Measurements from ENCODE around the gene FRZB. TPM values are rescaled to one million over a fixed set of nuclear protein-coding genes. Genes with fewer than 3 reads are reported as not detected.
"Not testable (repeated sequence)": the region's sequence is repeated elsewhere in the genome, so short reads cannot be mapped to it uniquely, and the experiment has no call there.

The FRZB gene
- total RNA-seq, 1 donor from 2014 or later, result 2.2 TPM

DNA sequence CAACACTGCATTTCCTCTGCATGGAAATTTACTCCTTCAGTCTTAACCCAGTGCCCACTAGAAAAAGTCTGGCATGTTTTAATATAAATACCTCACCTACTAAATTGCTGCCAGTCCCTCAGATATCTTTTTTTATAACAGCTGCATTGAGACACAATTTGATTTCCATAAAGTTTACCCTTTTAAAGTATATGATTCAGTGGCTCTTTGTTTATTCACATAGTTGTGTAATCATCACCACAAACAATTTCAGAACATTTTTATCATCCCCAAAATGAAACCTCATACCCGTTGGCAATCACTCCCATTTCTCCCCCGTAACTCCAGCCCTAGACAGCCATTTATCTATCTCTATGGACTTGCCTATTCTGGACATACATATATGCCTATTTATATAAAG lies 17.0 kb upstream of the FRZB start:
- Mint-ChIP-seq H3K4me1 (ENCODE audit: low read depth, unreplicated experiment) (no peaks in the 10 kb centered on the region), H3K36me3 (ENCODE audit: unreplicated experiment) (peaks cover 9% of the 10 kb centered on the region), H3K4me3 (ENCODE audit: unreplicated experiment) (no peak overlapping the region), H3K27ac (ENCODE audit: unreplicated experiment) (no peak overlapping the region), H3K27me3 (ENCODE audit: unreplicated experiment) (peaks cover 2% of the 10 kb centered on the region), H3K9me3 (ENCODE audit: unreplicated experiment) (peaks cover 3% of the 10 kb centered on the region)
- no peak for DNase-seq
- TF ChIP-seq, protein P1, sequence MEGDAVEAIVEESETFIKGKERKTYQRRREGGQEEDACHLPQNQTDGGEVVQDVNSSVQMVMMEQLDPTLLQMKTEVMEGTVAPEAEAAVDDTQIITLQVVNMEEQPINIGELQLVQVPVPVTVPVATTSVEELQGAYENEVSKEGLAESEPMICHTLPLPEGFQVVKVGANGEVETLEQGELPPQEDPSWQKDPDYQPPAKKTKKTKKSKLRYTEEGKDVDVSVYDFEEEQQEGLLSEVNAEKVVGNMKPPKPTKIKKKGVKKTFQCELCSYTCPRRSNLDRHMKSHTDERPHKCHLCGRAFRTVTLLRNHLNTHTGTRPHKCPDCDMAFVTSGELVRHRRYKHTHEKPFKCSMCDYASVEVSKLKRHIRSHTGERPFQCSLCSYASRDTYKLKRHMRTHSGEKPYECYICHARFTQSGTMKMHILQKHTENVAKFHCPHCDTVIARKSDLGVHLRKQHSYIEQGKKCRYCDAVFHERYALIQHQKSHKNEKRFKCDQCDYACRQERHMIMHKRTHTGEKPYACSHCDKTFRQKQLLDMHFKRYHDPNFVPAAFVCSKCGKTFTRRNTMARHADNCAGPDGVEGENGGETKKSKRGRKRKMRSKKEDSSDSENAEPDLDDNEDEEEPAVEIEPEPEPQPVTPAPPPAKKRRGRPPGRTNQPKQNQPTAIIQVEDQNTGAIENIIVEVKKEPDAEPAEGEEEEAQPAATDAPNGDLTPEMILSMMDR (IDR thresholded peaks at IDR 0.05; ENCODE audit: partially characterized antibody, unreplicated experiment), result no peak

DNA sequence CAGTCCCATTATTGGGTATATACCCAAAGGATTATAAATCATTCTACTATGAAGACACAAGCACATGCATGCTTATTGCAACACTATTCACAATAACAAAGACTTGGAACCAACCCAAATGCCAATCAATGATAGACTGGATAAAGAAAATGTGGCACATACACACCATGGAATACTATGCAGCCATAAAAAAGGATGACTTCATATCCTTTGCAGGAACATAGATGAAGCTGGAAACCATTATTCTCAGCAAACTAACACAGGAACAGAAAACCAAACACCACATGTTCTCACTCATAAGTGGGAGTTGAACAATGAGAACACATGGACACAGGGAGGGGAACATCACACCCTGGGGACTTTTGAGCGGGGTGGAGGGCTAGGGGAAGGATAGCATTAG lies 13.7 kb upstream of the FRZB start:
- not testable (repeated sequence) for H3K4me1 Mint-ChIP-seq (ENCODE audit: low read depth, unreplicated experiment); H3K27me3 Mint-ChIP-seq (ENCODE audit: unreplicated experiment); DNase-seq; H3K27ac Mint-ChIP-seq (ENCODE audit: unreplicated experiment); H3K36me3 Mint-ChIP-seq (ENCODE audit: unreplicated experiment); H3K9me3 Mint-ChIP-seq (ENCODE audit: unreplicated experiment); H3K4me3 Mint-ChIP-seq (ENCODE audit: unreplicated experiment)

DNA sequence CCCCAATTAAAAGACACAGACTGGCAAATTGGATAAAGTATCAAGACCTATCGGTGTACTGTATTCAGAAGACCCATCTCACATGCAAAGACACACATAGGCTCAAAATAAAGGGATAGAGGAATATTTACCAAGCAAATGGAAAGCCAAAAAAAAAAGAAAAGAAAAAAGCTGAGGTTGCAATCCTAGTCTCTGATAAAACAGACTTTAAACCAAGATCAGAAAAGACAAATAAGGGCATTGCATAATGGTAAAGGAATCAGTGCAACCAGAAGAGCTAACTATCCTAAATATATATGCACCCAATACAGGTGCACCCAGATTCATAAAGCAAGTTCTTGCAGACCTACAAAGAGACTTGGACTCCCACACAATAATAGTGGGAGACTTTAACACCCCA lies 10.2 kb upstream of the FRZB start:
- DNase-seq; H3K36me3 Mint-ChIP-seq (ENCODE audit: unreplicated experiment); H3K4me1 Mint-ChIP-seq (ENCODE audit: low read depth, unreplicated experiment); H3K27ac Mint-ChIP-seq (ENCODE audit: unreplicated experiment); H3K4me3 Mint-ChIP-seq (ENCODE audit: unreplicated experiment); H3K27me3 Mint-ChIP-seq (ENCODE audit: unreplicated experiment); H3K9me3 Mint-ChIP-seq (ENCODE audit: unreplicated experiment): not testable (repeated sequence)

DNA sequence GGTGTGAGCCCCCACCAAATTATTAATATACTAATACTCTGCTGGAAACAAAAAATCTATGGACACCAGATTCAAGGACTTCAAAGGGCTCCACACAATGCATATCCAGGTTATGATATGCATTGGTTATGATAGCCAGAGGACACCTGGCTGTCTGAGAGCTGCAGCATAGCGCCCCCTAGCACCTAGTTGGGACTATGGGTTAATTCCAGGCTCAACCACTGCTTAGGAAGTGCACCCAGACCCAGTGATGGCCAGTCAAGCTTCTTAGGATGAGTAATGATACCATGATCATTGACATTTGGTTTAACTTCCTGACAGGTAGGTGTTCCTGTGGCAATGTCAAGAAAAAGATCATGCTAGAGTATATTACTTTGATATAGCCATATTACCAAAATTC lies 3.8 kb upstream of the FRZB start:
- peaks cover 2% of the 10 kb centered on the region for H3K27me3 Mint-ChIP-seq (ENCODE audit: unreplicated experiment)
- no peak overlapping the region for H3K4me3 Mint-ChIP-seq (ENCODE audit: unreplicated experiment)
- peaks cover 17% of the 10 kb centered on the region for H3K4me1 Mint-ChIP-seq (ENCODE audit: low read depth, unreplicated experiment)
- H3K9me3 Mint-ChIP-seq (ENCODE audit: unreplicated experiment), result peaks cover 9% of the 10 kb centered on the region
- DNase-seq, result peak; percentile 22
- H3K27ac Mint-ChIP-seq (ENCODE audit: unreplicated experiment), result no peak overlapping the region
- TF ChIP-seq, protein P1 (IDR thresholded peaks at IDR 0.05; ENCODE audit: partially characterized antibody, unreplicated experiment), result peak; percentile 31
- H3K36me3 Mint-ChIP-seq (ENCODE audit: unreplicated experiment), result peaks cover 5% of the 10 kb centered on the region

DNA sequence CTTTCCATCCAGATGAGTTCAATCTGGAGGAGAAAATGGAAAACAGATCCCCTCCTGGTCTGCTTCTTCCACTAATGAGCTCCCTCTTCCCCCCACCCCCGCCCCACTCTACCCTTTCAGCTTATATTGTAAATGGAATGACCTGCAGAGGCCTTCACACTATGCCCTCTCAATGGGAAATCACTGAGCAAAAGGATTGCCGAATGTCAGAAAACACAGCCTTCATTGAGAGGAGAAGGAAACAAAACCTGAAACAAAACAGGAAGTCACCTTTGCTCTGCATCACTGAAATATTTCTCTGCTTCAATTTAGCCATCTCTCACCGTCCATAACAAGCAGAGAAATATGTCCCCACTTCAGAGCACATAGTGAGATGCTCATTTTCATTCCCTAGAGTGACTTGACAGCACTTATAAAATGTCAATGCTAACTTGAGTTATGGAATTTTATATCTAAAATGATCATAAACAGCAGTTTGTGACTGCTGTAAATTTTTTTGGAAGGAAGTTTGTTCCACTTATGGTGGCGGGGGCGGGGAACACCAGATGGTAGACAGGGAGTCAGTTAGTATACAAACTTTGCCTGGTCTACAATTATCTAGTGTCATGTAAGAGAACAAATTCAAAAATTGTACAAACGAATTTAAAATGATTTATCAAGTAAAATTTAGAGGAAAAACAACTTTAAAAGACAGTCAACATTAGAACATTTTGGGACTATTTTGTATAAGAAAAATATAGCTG lies 1.8 kb upstream of the FRZB start:
- Mint-ChIP-seq H3K4me3 (ENCODE audit: unreplicated experiment) (peak overlapping the region; percentile 97), H3K4me1 (ENCODE audit: low read depth, unreplicated experiment) (peaks cover 17% of the 10 kb centered on the region), H3K9me3 (ENCODE audit: unreplicated experiment) (peaks cover 8% of the 10 kb centered on the region), H3K27ac (ENCODE audit: unreplicated experiment) (peak overlapping the region; percentile 9), H3K27me3 (ENCODE audit: unreplicated experiment) (peaks cover 4% of the 10 kb centered on the region), H3K36me3 (ENCODE audit: unreplicated experiment) (peaks cover 5% of the 10 kb centered on the region)
- TF ChIP-seq, protein P1 (IDR thresholded peaks at IDR 0.05; ENCODE audit: partially characterized antibody, unreplicated experiment), result no peak
- no peak for DNase-seq

DNA sequence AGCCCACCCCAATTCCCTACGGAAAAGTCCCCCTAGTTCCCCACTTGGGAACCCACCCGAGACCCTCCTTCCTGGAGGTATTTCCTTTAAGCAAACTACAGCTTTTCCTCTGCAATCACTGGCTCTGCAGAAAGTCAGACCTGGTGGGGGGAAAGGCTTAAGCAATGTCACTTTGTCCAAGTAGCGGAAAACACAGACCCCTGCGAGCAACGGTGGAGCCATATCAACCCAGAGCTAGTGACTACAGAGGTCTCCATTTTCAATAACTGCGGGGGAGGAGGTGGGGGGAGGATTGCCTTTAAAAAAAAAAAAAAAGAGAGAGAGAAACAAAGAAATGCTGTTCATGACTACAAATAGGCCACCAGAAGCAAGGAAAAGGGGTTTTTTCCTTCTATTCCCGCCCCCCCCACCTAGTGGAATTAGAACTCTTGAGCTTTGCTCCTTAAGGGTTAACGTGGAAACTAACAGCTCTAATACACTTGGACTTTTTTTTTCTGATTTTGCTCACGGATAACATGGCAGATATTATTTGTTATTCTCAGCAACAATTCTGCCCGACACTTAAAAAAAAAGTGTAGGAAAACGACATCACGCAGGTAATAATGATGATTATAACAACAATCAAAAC lies 1.1 kb upstream of the FRZB start:
- Mint-ChIP-seq H3K9me3 (ENCODE audit: unreplicated experiment) (peaks cover 8% of the 10 kb centered on the region), H3K4me3 (ENCODE audit: unreplicated experiment) (peak overlapping the region; percentile 97), H3K4me1 (ENCODE audit: low read depth, unreplicated experiment) (peaks cover 17% of the 10 kb centered on the region), H3K27ac (ENCODE audit: unreplicated experiment) (peak overlapping the region; percentile 23), H3K36me3 (ENCODE audit: unreplicated experiment) (peaks cover 5% of the 10 kb centered on the region), H3K27me3 (ENCODE audit: unreplicated experiment) (peaks cover 4% of the 10 kb centered on the region)
- TF ChIP-seq, protein P1 (IDR thresholded peaks at IDR 0.05; ENCODE audit: partially characterized antibody, unreplicated experiment), result no peak
- peak; percentile 17 for DNase-seq

Data from glutamatergic neuron (in vitro differentiated cells).